H9 (cell line): ENCODE results near the gene CFAP65. TPM values are rescaled to one million over a fixed set of nuclear protein-coding genes. Genes with fewer than 3 reads are reported as not detected.

Experiments used
- DNase-seq: peaks from one replicate; pipeline ENCODE4 v3.0.0-alpha.2; 2017
- H2AFZ ChIP-seq: one replicate; pipeline ENCODE4 v1.6.1; 2013; ENCODE audit warnings: mild to moderate bottlenecking, low read length, control low read depth, moderate library complexity
- H2AK5ac ChIP-seq: 2 replicates; pipeline ENCODE4 v1.6.1; 2013; ENCODE audit warnings: low read length, control low read depth, mixed read lengths; ENCODE audit not compliant: insufficient read length
- H2BK120ac ChIP-seq: one replicate; pipeline ENCODE4 v1.6.1; 2013; ENCODE audit warnings: low read depth, mild to moderate bottlenecking, low read length, control low read depth, inconsistent platforms; ENCODE audit not compliant: poor library complexity, severe bottlenecking
- H2BK12ac ChIP-seq: 2 replicates; pipeline ENCODE4 v1.6.1; 2013; ENCODE audit warnings: low read length, control low read depth, mixed read lengths, low read depth; ENCODE audit not compliant: insufficient read length
- H2BK15ac ChIP-seq: 2 replicates; pipeline ENCODE4 v1.6.1; 2013; ENCODE audit warnings: low read depth, low read length, control low read depth
- H2BK20ac ChIP-seq: one replicate; pipeline ENCODE4 v1.6.1; 2013; ENCODE audit warnings: low read depth, mild to moderate bottlenecking, low read length, control low read depth, inconsistent platforms; ENCODE audit not compliant: poor library complexity, severe bottlenecking
- H2BK5ac ChIP-seq: 2 replicates; pipeline ENCODE4 v1.6.1; 2013; ENCODE audit warnings: low read length, control low read depth, mixed read lengths; ENCODE audit not compliant: insufficient read length
- H3K14ac ChIP-seq: 2 replicates; pipeline ENCODE4 v1.6.1; 2013; ENCODE audit warnings: low read length, control low read depth; ENCODE audit not compliant: insufficient read depth
- H3K18ac ChIP-seq: 2 replicates; pipeline ENCODE4 v1.6.1; 2013; ENCODE audit warnings: low read depth, mild to moderate bottlenecking, mixed read lengths, low read length, control low read depth; ENCODE audit not compliant: insufficient read length
- H3K23ac ChIP-seq: 2 replicates; pipeline ENCODE4 v1.6.1; 2013; ENCODE audit warnings: low read length, control low read depth, mixed read lengths, low read depth; ENCODE audit not compliant: insufficient read length
- H3K23me2 ChIP-seq: 2 replicates; pipeline ENCODE4 v1.6.1; 2013; ENCODE audit warnings: low read depth, mild to moderate bottlenecking, mixed read lengths, low read length, control low read depth; ENCODE audit not compliant: insufficient read length, poor library complexity, severe bottlenecking
- H3K27ac ChIP-seq: 2 replicates; pipeline ENCODE4 v1.5.1; 2013; ENCODE audit warnings: low read length, control low read depth, mixed read lengths, low read depth; ENCODE audit not compliant: insufficient read length
- H3K27me3 ChIP-seq: 2 replicates; pipeline ENCODE4 v1.6.1; 2013; ENCODE audit warnings: low read length, control low read depth, inconsistent platforms; ENCODE audit not compliant: insufficient read depth
- H3K4ac ChIP-seq: 2 replicates; pipeline ENCODE4 v1.6.1; 2013; ENCODE audit warnings: low read depth, mild to moderate bottlenecking, control low read depth, inconsistent platforms, low read length, moderate library complexity
- H3K4me1 ChIP-seq: 2 replicates; pipeline ENCODE4 v1.6.1; 2013; ENCODE audit warnings: low read length, control low read depth, inconsistent platforms; ENCODE audit not compliant: insufficient read depth
- H3K4me2 ChIP-seq: 2 replicates; pipeline ENCODE4 v1.6.1; 2013; ENCODE audit warnings: low read length, control low read depth, mixed read lengths; ENCODE audit not compliant: insufficient read length, insufficient read depth
- H3K56ac ChIP-seq: 2 replicates; pipeline ENCODE4 v1.6.1; 2013; ENCODE audit warnings: low read depth, mild to moderate bottlenecking, mixed read lengths, low read length, control low read depth; ENCODE audit not compliant: insufficient read length
- H3K79me1 ChIP-seq: 2 replicates; pipeline ENCODE4 v1.6.1; 2013; ENCODE audit warnings: low read depth, mild to moderate bottlenecking, moderate library complexity, low read length, control low read depth, inconsistent platforms; ENCODE audit not compliant: insufficient read depth, poor library complexity, severe bottlenecking
- H3K79me2 ChIP-seq: 2 replicates; pipeline ENCODE4 v1.6.1; 2013; ENCODE audit warnings: low read length, control low read depth, inconsistent platforms; ENCODE audit not compliant: insufficient read depth
- H3K9ac ChIP-seq: 2 replicates; pipeline ENCODE4 v1.6.1; 2013; ENCODE audit warnings: low read length, control low read depth, mixed read lengths; ENCODE audit not compliant: insufficient read length; ENCODE audit errors: extremely low read depth
- H3K9me3 ChIP-seq: one replicate; pipeline ENCODE4 v1.6.1; 2013; ENCODE audit warnings: low read depth, low read length, inconsistent platforms; ENCODE audit not compliant: control insufficient read depth
- H3T11ph ChIP-seq: one replicate; pipeline ENCODE4 v1.6.1; 2013; ENCODE audit warnings: mild to moderate bottlenecking, low read length, control low read depth, inconsistent platforms
- H4K20me1 ChIP-seq: one replicate; pipeline ENCODE4 v1.6.1; 2013; ENCODE audit not compliant: control insufficient read depth, insufficient read length, insufficient read depth
- H4K5ac ChIP-seq: 2 replicates; pipeline ENCODE4 v1.6.1; 2013; ENCODE audit warnings: low read depth, mild to moderate bottlenecking, mixed read lengths, low read length, control low read depth; ENCODE audit not compliant: insufficient read length
- H4K8ac ChIP-seq: replicated peaks from 2 replicates; pipeline ENCODE4 v1.6.1; 2013; ENCODE audit warnings: low read length, control low read depth, mixed read lengths, low read depth; ENCODE audit not compliant: insufficient read length
- H4K91ac ChIP-seq: 2 replicates; pipeline ENCODE4 v1.6.1; 2013; ENCODE audit warnings: low read depth, mild to moderate bottlenecking, moderate library complexity, mixed read lengths, low read length, control low read depth; ENCODE audit not compliant: insufficient read length
- H3K27ac Mint-ChIP-seq, 3 experiments: 2 replicates in 2 of 3; 3 replicates in 1 of 3; pipeline ENCODE4 v1.8.0; 2020 to 2021; ENCODE audit warnings: mixed read lengths in 3 of 3, mild to moderate bottlenecking in 1 of 3, moderate library complexity in 1 of 3
- H3K27me3 Mint-ChIP-seq: 2 replicates; pipeline ENCODE4 v1.8.0; 2021; ENCODE audit warnings: low read depth, mild to moderate bottlenecking, moderate library complexity, mixed read lengths
- H3K36me3 Mint-ChIP-seq, 3 experiments: 2 replicates in 2 of 3; 3 replicates in 1 of 3; pipeline ENCODE4 v1.8.0; 2020 to 2021; ENCODE audit warnings: low read depth in 3 of 3, mixed read lengths in 3 of 3; ENCODE audit not compliant: insufficient read depth in 1 of 3
- H3K4me1 Mint-ChIP-seq, 2 experiments: 2 replicates each; pipeline ENCODE4 v1.8.0; 2020; ENCODE audit warnings: mixed read lengths in 2 of 2
- H3K4me3 Mint-ChIP-seq, 2 experiments: 2 replicates in 1 of 2; 3 replicates in 1 of 2; pipeline ENCODE4 v1.8.0; 2020 to 2021; ENCODE audit warnings: mild to moderate bottlenecking in 2 of 2, mixed read lengths in 2 of 2, moderate library complexity in 1 of 2
- H3K9me3 Mint-ChIP-seq, 2 experiments: 2 replicates in 1 of 2; 3 replicates in 1 of 2; pipeline ENCODE4 v1.8.0; 2020; ENCODE audit warnings: mild to moderate bottlenecking in 2 of 2, mixed read lengths in 2 of 2, moderate library complexity in 1 of 2
- WGBS: extraction: QIAGEN DNeasy Blood & Tissue Kit; methylation state at CpG from one replicate; pipeline ENCODE4 v1.1.7; 2013; ENCODE audit warnings: missing lambda C conversion rate, low lambda C conversion rate, mixed read lengths; ENCODE audit not compliant: insufficient read length; ENCODE audit errors: extremely low coverage; 5-methylcytosine and 5-hydroxymethylcytosine counted together
- total RNA-seq: library from RNA; stranded (reverse); gene quantifications from 2 replicates; pipeline ENCODE4 v1.2.1, GENCODE V29; 2021
- TF ChIP-seq, protein P1 (sequence below): fragments of 200-600 bp; sonication (generic); conservative IDR thresholded peaks from 3 replicates; pipeline ENCODE4 v1.8.0; 2021; ENCODE audit warnings: antibody characterized with exemption, mild to moderate bottlenecking

The CFAP65 gene
- total RNA-seq, 1 experiment from 2014 or later = 0.20 TPM

DNA sequence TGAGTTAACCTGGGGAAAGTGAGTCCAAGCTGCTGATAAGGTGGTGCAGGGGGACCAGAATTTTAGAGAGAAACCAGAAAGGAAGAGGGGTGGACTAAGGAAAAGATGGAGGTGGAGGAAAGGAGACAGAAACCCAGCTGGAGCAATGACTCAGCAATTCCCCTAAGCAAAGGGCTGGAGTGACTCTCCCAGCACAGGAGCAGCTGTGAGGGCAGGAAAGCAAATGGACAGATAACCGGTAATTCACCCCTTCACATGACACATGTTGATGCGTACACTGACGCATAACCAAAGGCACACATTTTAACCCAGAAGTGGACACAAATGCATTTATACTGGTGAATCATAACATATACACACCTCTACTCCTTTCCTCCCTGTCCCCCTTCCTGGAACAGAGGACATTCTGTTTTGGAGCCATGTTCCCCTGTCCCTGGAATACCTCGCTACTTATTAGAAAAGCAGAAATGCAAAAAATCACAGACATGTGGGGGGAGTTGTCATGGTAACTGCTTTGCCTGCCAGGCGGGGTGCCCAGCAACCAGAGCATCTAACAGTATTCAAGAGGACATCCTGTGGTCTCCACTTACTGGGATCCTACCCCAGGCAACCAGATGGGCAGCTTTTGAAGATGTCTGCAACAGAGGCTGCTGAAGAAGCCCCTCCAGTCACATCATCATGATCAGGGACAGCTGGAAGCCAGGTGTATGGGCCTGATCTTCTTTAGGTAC lies 77.1 kb downstream of the CFAP65 start:
- no peak overlapping the region for H4K91ac ChIP-seq
- no peak overlapping the region for H3T11ph ChIP-seq
- H2BK12ac ChIP-seq = no peak overlapping the region
- TF ChIP-seq, protein P1, sequence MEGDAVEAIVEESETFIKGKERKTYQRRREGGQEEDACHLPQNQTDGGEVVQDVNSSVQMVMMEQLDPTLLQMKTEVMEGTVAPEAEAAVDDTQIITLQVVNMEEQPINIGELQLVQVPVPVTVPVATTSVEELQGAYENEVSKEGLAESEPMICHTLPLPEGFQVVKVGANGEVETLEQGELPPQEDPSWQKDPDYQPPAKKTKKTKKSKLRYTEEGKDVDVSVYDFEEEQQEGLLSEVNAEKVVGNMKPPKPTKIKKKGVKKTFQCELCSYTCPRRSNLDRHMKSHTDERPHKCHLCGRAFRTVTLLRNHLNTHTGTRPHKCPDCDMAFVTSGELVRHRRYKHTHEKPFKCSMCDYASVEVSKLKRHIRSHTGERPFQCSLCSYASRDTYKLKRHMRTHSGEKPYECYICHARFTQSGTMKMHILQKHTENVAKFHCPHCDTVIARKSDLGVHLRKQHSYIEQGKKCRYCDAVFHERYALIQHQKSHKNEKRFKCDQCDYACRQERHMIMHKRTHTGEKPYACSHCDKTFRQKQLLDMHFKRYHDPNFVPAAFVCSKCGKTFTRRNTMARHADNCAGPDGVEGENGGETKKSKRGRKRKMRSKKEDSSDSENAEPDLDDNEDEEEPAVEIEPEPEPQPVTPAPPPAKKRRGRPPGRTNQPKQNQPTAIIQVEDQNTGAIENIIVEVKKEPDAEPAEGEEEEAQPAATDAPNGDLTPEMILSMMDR = no peak
- Mint-ChIP-seq H3K36me3 (no peaks in the 10 kb centered on the region; a peak in 3 of 7 replicates), H3K27ac (peak overlapping the region in 2 of 3 experiments; percentile 22 to 96; a peak in 2 of 7 replicates), H3K4me1 (peaks cover 21 to 29% of the 10 kb centered on the region in 2 experiments), H3K9me3 (peaks cover 0 to 2% of the 10 kb centered on the region in 2 experiments; a peak in 2 of 5 replicates), H3K27me3 (peaks cover 64% of the 10 kb centered on the region), H3K4me3 (peak overlapping the region; percentile 78 to 84; a peak in 3 of 5 replicates)
- peaks cover 4% of the 10 kb centered on the region; the same call in 1 of the 2 replicates for H3K4me1 ChIP-seq
- peaks cover 20% of the 10 kb centered on the region for H3K27me3 ChIP-seq
- no peaks in the 10 kb centered on the region for H3K79me2 ChIP-seq
- no peak overlapping the region for H3K14ac ChIP-seq
- H3K79me1 ChIP-seq = no peaks in the 10 kb centered on the region
- H4K5ac ChIP-seq = no peak overlapping the region
- H4K8ac ChIP-seq = no peak overlapping the region
- H2AFZ ChIP-seq = no peak overlapping the region
- peak overlapping the region; percentile 49 for H3K4me2 ChIP-seq
- H2AK5ac ChIP-seq = no peak overlapping the region
- H2BK5ac ChIP-seq = no peak overlapping the region
- no peak overlapping the region for H3K56ac ChIP-seq
- H4K20me1 ChIP-seq = no peaks in the 10 kb centered on the region
- no peak overlapping the region for H3K4ac ChIP-seq
- no peak overlapping the region for H2BK120ac ChIP-seq
- WGBS = no CpG with 5 or more reads among the region's 5 CpGs
- H3K9ac ChIP-seq = no peak overlapping the region
- DNase-seq = no peak
- H3K18ac ChIP-seq = peak overlapping the region; percentile 29
- no peak overlapping the region for H2BK20ac ChIP-seq
- no peak overlapping the region for H3K27ac ChIP-seq
- no peak overlapping the region for H2BK15ac ChIP-seq
- no peaks in the 10 kb centered on the region for H3K9me3 ChIP-seq
- no peak overlapping the region for H3K23ac ChIP-seq
- peaks cover 12% of the 10 kb centered on the region for H3K23me2 ChIP-seq
